ENCODE measurements around the gene TAGLN. TPM values are rescaled to one million over a fixed set of nuclear protein-coding genes. Genes with fewer than 3 reads are reported as not detected.
"Not testable (repeated sequence)": the region's sequence is repeated elsewhere in the genome, so short reads cannot be mapped to it uniquely, and the experiment has no call there.

TAGLN gene
- polyA plus RNA-seq, 2 of the 4 experiments (the other 2 are of a cell fraction): 43.2 to 287 TPM

DNA sequence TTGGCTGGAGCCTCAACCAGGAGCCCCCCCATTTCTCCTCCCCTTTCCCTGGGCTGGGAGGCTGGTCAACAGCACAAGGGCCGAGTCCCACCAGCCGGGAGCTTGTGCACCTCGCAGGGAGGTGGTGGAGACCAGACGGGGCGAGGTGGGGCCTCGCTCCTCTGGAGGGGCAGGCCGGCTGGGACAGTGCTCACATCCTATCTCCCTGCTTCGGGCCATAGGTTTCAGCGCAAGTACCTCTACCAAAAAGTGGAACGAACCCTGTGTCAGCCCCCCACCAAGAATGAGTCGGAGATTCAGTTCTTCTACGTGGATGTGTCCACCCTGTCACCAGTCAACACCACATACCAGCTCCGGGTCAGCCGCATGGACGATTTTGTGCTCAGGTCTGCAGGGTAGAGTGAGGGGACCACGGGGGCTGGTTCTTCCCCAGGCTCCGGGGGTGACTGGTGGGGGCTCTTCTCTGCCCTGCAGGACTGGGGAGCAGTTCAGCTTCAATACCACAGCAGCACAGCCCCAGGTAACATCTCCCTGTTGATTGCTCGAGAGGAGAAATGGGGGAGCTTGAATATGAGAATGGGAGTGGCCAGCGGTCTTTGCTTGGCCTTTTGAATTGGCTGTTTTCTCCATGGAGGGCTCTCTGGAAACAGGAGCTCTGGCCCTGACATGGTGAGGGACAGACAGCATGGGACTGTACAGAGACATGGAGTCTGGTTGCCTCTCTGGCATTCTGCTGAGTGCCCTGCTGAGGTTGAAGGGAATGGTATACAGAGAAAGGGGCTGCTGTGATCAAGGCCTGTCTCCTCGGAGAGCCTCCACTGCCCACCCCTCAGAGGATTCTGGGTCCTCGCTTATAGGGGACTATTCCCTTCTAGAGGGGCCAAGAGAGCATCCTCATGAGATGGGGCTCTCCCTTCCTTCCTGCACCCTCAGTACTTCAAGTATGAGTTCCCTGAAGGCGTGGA lies 17.3 kb upstream of the TAGLN start:
- no peak overlapping the region for H3K27ac ChIP-seq
- ChIA-PET CTCF (interaction anchor here (0.8 to 7.2 kb wide), 14 partner anchors 9 to 46 kb away, joined by 3 to 69 read pairs (median 4); partner anchors contain the start of genes PAFAH1B2 and TAGLN), POLR2A (no interaction called here)
- no peak overlapping the region for H3K4me2 ChIP-seq
- no peak for FAIRE-seq
- DNase-seq (ENCODE audit: low read depth in 1 of 2, low spot score in 1 of 2): no peak
- 97% methylated on average over 6 of the region's 22 CpGs for WGBS (ENCODE audit: missing lambda C conversion rate)
- no peak for ATAC-seq
- no peak for TF ChIP-seq BCL3 (IDR thresholded peaks at IDR 0.05)
- no peak for TF ChIP-seq CTCF (IDR thresholded peaks at IDR 0.05)
- TF ChIP-seq ZC3H11A (IDR thresholded peaks at IDR 0.05): no peak
- no peak for TF ChIP-seq CHD4 (IDR thresholded peaks at IDR 0.05; ENCODE audit: borderline replicate concordance)
- no peak for TF ChIP-seq NFE2L2 (conservative IDR thresholded peaks at IDR 0.05; ENCODE audit: low read length)
- TF ChIP-seq EP300 (IDR thresholded peaks at IDR 0.05): no peak
- TF ChIP-seq, protein P1, sequence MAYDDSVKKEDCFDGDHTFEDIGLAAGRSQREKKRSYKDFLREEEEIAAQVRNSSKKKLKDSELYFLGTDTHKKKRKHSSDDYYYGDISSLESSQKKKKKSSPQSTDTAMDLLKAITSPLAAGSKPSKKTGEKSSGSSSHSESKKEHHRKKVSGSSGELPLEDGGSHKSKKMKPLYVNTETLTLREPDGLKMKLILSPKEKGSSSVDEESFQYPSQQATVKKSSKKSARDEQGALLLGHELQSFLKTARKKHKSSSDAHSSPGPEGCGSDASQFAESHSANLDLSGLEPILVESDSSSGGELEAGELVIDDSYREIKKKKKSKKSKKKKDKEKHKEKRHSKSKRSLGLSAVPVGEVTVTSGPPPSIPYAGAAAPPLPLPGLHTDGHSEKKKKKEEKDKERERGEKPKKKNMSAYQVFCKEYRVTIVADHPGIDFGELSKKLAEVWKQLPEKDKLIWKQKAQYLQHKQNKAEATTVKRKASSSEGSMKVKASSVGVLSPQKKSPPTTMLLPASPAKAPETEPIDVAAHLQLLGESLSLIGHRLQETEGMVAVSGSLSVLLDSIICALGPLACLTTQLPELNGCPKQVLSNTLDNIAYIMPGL (CRISPR knock-in tag; IDR thresholded peaks at IDR 0.05; ENCODE audit: borderline replicate concordance): no peak
- H3K9me3 ChIP-seq: no peaks in the 10 kb centered on the region
- H3K4me3 ChIP-seq: no peak overlapping the region
- H3K4me1 ChIP-seq: peaks cover 13% of the 10 kb centered on the region

DNA sequence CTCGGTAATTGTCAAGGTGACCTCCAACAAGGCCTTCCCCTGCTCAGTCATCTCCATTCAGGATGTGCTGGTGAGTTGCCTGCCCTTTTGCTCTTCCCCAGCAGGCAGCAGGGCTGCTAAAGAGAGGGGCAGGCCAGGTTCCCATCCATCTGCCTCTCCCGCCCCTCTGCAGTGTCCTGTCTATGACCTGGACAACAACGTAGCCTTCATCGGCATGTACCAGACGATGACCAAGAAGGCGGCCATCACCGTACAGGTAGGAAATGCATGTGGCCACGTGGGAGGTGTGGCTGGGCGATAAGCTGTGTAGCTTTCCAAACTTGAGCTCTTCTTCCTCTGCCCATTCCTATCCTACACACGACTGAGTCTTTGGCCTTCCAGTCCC lies 16.6 kb upstream of the TAGLN start:
- ATAC-seq: no peak
- Histone ChIP-seq H3K27ac (no peak overlapping the region), H3K4me3 (no peak overlapping the region), H3K9me3 (no peaks in the 10 kb centered on the region), H3K4me2 (no peak overlapping the region), H3K4me1 (peaks cover 13% of the 10 kb centered on the region)
- TF ChIP-seq FOSB (CRISPR knock-in tag; IDR thresholded peaks at IDR 0.05) (no peak), CHD2 (IDR thresholded peaks at IDR 0.05; ENCODE audit: low read length, partially characterized antibody) (no peak), HOXA7 (CRISPR knock-in tag; IDR thresholded peaks at IDR 0.05) (no peak), USF2 (IDR thresholded peaks at IDR 0.05) (no peak), RCOR1 (IDR thresholded peaks at IDR 0.05; ENCODE audit: low read depth, low read length) (no peak), MYC (IDR thresholded peaks at IDR 0.05; ENCODE audit: borderline replicate concordance, low read length) (no peak), ZNF302 (CRISPR knock-in tag; IDR thresholded peaks at IDR 0.05) (no peak), CEBPB (IDR thresholded peaks at IDR 0.05) (no peak), ZC3H11A (IDR thresholded peaks at IDR 0.05) (no peak), FOXS1 (CRISPR knock-in tag; IDR thresholded peaks at IDR 0.05) (no peak), ZSCAN20 (CRISPR knock-in tag; IDR thresholded peaks at IDR 0.05) (no peak), EP300 (IDR thresholded peaks at IDR 0.05) (no peak), SREBF2 (IDR thresholded peaks at IDR 0.05) (no peak)
- TF ChIP-seq, protein P2, sequence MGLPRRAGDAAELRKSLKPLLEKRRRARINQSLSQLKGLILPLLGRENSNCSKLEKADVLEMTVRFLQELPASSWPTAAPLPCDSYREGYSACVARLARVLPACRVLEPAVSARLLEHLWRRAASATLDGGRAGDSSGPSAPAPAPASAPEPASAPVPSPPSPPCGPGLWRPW (IDR thresholded peaks at IDR 0.05): no peak
- TF ChIP-seq, protein P3, sequence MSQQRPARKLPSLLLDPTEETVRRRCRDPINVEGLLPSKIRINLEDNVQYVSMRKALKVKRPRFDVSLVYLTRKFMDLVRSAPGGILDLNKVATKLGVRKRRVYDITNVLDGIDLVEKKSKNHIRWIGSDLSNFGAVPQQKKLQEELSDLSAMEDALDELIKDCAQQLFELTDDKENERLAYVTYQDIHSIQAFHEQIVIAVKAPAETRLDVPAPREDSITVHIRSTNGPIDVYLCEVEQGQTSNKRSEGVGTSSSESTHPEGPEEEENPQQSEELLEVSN (IDR thresholded peaks at IDR 0.05; ENCODE audit: borderline replicate concordance, low read depth): no peak
- DNase-seq (ENCODE audit: low read depth in 1 of 2, low spot score in 1 of 2): no peak
- whole genome bisulfite sequencing (ENCODE audit: missing lambda C conversion rate): 91% methylated on average over 10 of the region's 10 CpGs
- FAIRE-seq: no peak
- CTCF ChIA-PET: interaction anchor here (0.8 to 7.2 kb wide), 8 partner anchors 9 to 45 kb away, joined by 3 to 69 read pairs (median 5); partner anchors contain the start of gene TAGLN
- POLR2A ChIA-PET: no interaction called here

DNA sequence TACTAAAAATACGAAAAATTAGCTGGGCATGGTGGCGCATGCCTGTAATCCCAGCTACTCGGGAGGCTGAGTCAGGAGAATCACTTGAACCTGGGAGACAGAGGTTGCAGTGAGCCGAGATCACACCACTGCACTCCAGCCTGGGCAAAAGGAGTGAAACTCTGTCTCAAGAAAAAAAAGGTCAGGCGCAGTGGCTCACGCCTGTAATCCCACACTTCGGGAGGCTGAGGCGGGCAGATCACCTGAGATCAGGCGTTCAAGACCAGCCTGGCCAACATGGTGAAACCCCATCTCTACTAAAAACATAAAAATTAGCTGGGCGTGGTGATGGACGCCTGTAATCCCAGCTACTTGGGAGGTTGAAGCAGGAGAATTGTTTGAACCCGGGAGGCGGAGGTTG lies 16.0 kb upstream of the TAGLN start:
- ATAC-seq; POLR2A ChIA-PET; H3K9me3 ChIP-seq; FAIRE-seq; H3K27ac ChIP-seq; H3K4me3 ChIP-seq; DNase-seq (ENCODE audit: low read depth in 1 of 2, low spot score in 1 of 2); H3K4me2 ChIP-seq: not testable (repeated sequence)
- peaks cover 13% of the 10 kb centered on the region for H3K4me1 ChIP-seq
- CTCF ChIA-PET: interaction anchor here (1.0 to 7.2 kb wide), 3 partner anchors 10 to 44 kb away, joined by 3 to 69 read pairs (median 3); no protein-coding TSS in a partner anchor
- 94% methylated on average over 13 of the region's 13 CpGs for WGBS (ENCODE audit: missing lambda C conversion rate)

Measured in A549 (cell line).